GM23338 (cell line): Measurements from ENCODE around the gene TBC1D17. TPM values are rescaled to one million over a fixed set of nuclear protein-coding genes. Genes with fewer than 3 reads are reported as not detected.

Source experiments
- CREB1 ChIP-seq: fragments of 250-450 bp; sonication (Bioruptor Pico); IDR thresholded peaks from 2 replicates; pipeline ENCODE4 v1.5.0; 2020; ENCODE audit warnings: low read depth, mild to moderate bottlenecking, moderate library complexity
- ETS1 ChIP-seq: IDR thresholded peaks from 2 replicates; pipeline ENCODE4 v1.6.1; 2016; ENCODE audit warnings: antibody characterized with exemption
- EZH2 ChIP-seq: fragments of 200-600 bp; sonication (generic); IDR thresholded peaks from one replicate; pipeline ENCODE4 v1.8.0; 2017; ENCODE audit warnings: antibody characterized with exemption, mild to moderate bottlenecking, low read depth; ENCODE audit not compliant: unreplicated experiment
- EZH2phosphoT487 ChIP-seq: fragments of 200-600 bp; sonication (generic); IDR thresholded peaks from one replicate; pipeline ENCODE4 v1.8.1; 2018; ENCODE audit warnings: antibody characterized with exemption; ENCODE audit not compliant: unreplicated experiment
- JUNB ChIP-seq: IDR thresholded peaks from one replicate; pipeline ENCODE4 v1.6.1; 2016; ENCODE audit warnings: antibody characterized with exemption; ENCODE audit not compliant: unreplicated experiment
- NANOG ChIP-seq: IDR thresholded peaks from 2 replicates; pipeline ENCODE4 v1.6.1; 2016; ENCODE audit warnings: antibody characterized with exemption, borderline replicate concordance
- POLR2AphosphoS5 ChIP-seq: IDR thresholded peaks from 2 replicates; pipeline ENCODE4 v1.6.1; 2016; ENCODE audit warnings: antibody characterized with exemption, low read depth
- REST ChIP-seq: IDR thresholded peaks from one replicate; pipeline ENCODE4 v1.6.1; 2018; ENCODE audit warnings: antibody characterized with exemption; ENCODE audit not compliant: unreplicated experiment
- STAT1 ChIP-seq: IDR thresholded peaks from one replicate; pipeline ENCODE4 v1.6.1; 2016; ENCODE audit warnings: antibody characterized with exemption; ENCODE audit not compliant: unreplicated experiment
- ZNF331 ChIP-seq: fragments of 250-450 bp; sonication (Bioruptor Pico); IDR thresholded peaks from 2 replicates; pipeline ENCODE4 v1.5.0; 2020; ENCODE audit warnings: low read depth, mild to moderate bottlenecking, moderate library complexity
- ZNF462 ChIP-seq: fragments of 250-450 bp; sonication (Bioruptor Pico); IDR thresholded peaks from 2 replicates; pipeline ENCODE4 v1.5.0; 2020; ENCODE audit warnings: mild to moderate bottlenecking, moderate library complexity
- polyA plus RNA-seq: library from polyadenylated mRNA; unstranded; fragments of >200 nt; fragmentation: Nextera tagmentation; extraction: Ambion mirVana; gene quantifications from 2 replicates; pipeline ENCODE4 v1.2.1, GENCODE V29; 2016
- total RNA-seq: library from RNA; depleted of rRNA; stranded (reverse); fragments of >200 nt; shearing (Covaris generic); gene quantifications from 2 replicates; pipeline ENCODE4 v1.2.3, GENCODE V29; 2014

Gene TBC1D17
- total and polyA plus RNA-seq, 2 experiments from 2014 or later: 19.3 to 43.1 TPM

GRCh38 chr19:49932731-49933131, 55.2 kb downstream of the TBC1D17 start (continued):
- TF ChIP-seq ZNF462 (CRISPR knock-in tag) (no peak), STAT1 (no peak), JUNB (no peak), POLR2AphosphoS5 (no peak), ZNF331 (CRISPR knock-in tag) (no peak), CREB1 (no peak), EZH2 (no peak), ETS1 (no peak), NANOG (no peak), EZH2phosphoT487 (no peak), REST (no peak)
